Nephron progenitor cell (in vitro differentiated cells): Measurements from ENCODE around the gene CNTNAP5.

Source experiments
- DNase-seq: peaks from one replicate; pipeline ENCODE4 v3.0.0; 2021
- H3K27ac Mint-ChIP-seq: 2 replicates; pipeline ENCODE4 v1.8.0; 2021; ENCODE audit warnings: mild to moderate bottlenecking, moderate library complexity, mixed read lengths
- H3K27me3 Mint-ChIP-seq: 2 replicates; pipeline ENCODE4 v1.8.0; 2021; ENCODE audit warnings: mild to moderate bottlenecking, low read depth, mixed read lengths; ENCODE audit not compliant: poor library complexity
- H3K36me3 Mint-ChIP-seq: 2 replicates; pipeline ENCODE4 v1.8.0; 2021; ENCODE audit warnings: low read depth, mixed read lengths
- H3K4me1 Mint-ChIP-seq: 2 replicates; pipeline ENCODE4 v1.8.0; 2021; ENCODE audit warnings: mixed read lengths
- H3K4me3 Mint-ChIP-seq: 2 replicates; pipeline ENCODE4 v1.8.0; 2021; ENCODE audit warnings: mild to moderate bottlenecking, moderate library complexity, mixed read lengths
- H3K9me3 Mint-ChIP-seq: 2 replicates; pipeline ENCODE4 v1.8.0; 2021; ENCODE audit warnings: mild to moderate bottlenecking, moderate library complexity, mixed read lengths
- TF ChIP-seq, protein P1 (sequence below): fragments of 200-600 bp; sonication (generic); IDR thresholded peaks from 2 replicates; pipeline ENCODE4 v1.5.0; 2021; ENCODE audit warnings: antibody characterized with exemption

The CNTNAP5 gene

DNA sequence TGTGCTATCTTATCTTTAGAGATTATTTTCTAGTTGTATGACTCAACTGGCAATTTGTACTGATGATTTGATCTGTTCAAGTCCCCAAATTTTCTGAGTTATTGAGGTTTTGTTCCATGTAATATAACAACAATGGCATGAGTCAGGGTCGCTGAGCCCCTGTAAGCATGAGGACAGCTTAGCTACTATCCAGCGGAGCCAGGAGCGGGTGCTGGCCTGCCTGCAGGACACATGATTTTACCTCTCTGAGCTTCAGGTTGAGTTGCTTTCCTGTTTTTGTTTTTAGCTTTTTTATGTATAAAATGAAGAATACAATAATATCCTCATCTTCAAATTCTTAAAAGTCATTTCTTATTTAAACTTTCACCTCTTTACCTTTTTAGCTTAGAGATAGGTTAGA lies 561.1 kb downstream of the CNTNAP5 start:
- Mint-ChIP-seq H3K9me3 (no peaks in the 10 kb centered on the region), H3K27ac (no peak overlapping the region), H3K4me1 (no peaks in the 10 kb centered on the region), H3K27me3 (peaks cover 2% of the 10 kb centered on the region), H3K4me3 (no peak overlapping the region), H3K36me3 (no peaks in the 10 kb centered on the region)
- TF ChIP-seq, protein P1, sequence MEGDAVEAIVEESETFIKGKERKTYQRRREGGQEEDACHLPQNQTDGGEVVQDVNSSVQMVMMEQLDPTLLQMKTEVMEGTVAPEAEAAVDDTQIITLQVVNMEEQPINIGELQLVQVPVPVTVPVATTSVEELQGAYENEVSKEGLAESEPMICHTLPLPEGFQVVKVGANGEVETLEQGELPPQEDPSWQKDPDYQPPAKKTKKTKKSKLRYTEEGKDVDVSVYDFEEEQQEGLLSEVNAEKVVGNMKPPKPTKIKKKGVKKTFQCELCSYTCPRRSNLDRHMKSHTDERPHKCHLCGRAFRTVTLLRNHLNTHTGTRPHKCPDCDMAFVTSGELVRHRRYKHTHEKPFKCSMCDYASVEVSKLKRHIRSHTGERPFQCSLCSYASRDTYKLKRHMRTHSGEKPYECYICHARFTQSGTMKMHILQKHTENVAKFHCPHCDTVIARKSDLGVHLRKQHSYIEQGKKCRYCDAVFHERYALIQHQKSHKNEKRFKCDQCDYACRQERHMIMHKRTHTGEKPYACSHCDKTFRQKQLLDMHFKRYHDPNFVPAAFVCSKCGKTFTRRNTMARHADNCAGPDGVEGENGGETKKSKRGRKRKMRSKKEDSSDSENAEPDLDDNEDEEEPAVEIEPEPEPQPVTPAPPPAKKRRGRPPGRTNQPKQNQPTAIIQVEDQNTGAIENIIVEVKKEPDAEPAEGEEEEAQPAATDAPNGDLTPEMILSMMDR, result no peak
- no peak for DNase-seq

DNA sequence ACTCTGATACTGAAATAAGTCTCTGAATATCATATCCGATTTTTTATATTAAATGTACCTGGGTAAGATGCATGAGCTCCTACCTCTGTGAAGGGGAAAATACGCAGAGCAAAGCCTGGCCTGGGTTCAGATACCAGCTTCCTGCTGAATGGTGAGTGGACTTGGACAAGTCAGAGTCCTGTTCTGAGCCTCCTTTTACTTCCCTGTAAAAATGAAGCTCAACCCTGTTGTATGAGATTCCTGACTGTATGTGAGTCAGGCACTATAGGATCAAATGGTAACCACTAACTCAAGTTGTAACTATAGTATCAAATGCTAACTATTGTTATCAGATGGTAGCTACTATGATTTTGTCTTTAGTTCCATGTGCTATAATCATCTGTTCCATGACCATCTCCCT lies 561.7 kb downstream of the CNTNAP5 start:
- DNase-seq, result no peak
- H3K4me3 Mint-ChIP-seq, result no peak overlapping the region
- no peaks in the 10 kb centered on the region for H3K9me3 Mint-ChIP-seq
- TF ChIP-seq, protein P1, result no peak
- no peaks in the 10 kb centered on the region for H3K4me1 Mint-ChIP-seq
- no peaks in the 10 kb centered on the region for H3K36me3 Mint-ChIP-seq
- peaks cover 2% of the 10 kb centered on the region for H3K27me3 Mint-ChIP-seq
- H3K27ac Mint-ChIP-seq, result no peak overlapping the region

DNA sequence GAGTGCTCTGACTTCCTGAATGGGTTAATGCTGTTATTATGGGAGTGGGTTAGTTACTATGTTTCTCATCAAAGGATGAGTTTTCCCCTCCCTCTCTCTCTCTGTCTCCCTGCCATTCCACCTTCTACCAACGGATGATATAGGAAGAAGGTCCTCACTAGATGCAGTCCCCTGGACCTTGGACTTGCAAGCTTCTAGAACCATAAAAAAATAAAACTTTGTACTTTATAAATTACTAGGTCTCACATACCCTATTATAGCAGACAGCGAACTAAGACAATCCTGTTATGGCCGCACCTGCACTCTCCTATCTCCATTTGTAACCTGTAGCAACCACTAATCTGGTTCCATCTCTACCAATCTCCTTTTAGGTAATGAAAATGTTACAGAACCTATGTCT lies 564.9 kb downstream of the CNTNAP5 start:
- H3K9me3 Mint-ChIP-seq, result no peaks in the 10 kb centered on the region
- TF ChIP-seq, protein P1, result no peak
- no peak overlapping the region for H3K4me3 Mint-ChIP-seq
- H3K36me3 Mint-ChIP-seq, result no peaks in the 10 kb centered on the region
- no peak overlapping the region for H3K27ac Mint-ChIP-seq
- no peak for DNase-seq
- no peaks in the 10 kb centered on the region for H3K4me1 Mint-ChIP-seq
- peaks cover 2% of the 10 kb centered on the region for H3K27me3 Mint-ChIP-seq

DNA sequence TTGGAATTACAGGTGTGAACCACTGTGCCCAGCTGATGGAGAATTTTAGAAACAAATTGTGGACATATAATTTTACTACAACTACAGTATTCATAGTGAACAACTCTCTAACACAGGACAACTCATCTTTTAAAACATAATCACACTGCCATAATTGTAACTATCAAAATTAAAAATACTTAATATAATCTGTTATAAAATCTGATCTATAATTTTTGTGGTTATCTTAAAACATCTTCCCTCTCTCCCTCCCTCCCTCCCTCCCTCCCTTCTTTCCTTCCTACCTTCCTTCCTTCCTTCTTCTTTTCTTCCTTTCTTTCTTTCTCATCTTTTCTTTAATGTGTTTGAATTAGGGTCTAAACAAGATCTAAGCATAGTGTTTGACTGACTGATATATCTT lies 577.7 kb downstream of the CNTNAP5 start:
- H3K4me3 Mint-ChIP-seq, result no peak overlapping the region
- no peaks in the 10 kb centered on the region for H3K4me1 Mint-ChIP-seq
- H3K27me3 Mint-ChIP-seq, result peaks cover 8% of the 10 kb centered on the region
- no peak for DNase-seq
- no peak overlapping the region for H3K27ac Mint-ChIP-seq
- TF ChIP-seq, protein P1, result no peak
- peaks cover 8% of the 10 kb centered on the region for H3K9me3 Mint-ChIP-seq
- H3K36me3 Mint-ChIP-seq, result no peaks in the 10 kb centered on the region

DNA sequence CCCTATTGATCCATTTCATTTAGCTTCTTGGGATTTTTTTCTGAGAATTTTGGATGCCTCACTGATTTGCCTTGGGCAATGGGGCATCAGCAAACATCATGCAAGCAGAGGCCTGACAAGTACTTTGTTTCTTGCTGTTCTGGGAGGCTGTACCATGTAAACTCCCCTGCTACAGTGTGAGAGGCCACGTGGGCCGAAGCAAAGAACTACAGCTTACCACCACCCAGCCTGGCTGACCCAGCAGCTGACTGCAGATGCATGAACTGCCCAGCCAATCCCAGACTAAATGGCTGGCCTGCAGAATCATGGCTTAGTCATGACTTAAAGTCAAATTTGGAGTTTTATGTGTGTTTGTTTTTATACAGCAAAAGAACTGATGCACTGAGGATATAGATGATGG lies 579.9 kb downstream of the CNTNAP5 start:
- H3K36me3 Mint-ChIP-seq, result no peaks in the 10 kb centered on the region

DNA sequence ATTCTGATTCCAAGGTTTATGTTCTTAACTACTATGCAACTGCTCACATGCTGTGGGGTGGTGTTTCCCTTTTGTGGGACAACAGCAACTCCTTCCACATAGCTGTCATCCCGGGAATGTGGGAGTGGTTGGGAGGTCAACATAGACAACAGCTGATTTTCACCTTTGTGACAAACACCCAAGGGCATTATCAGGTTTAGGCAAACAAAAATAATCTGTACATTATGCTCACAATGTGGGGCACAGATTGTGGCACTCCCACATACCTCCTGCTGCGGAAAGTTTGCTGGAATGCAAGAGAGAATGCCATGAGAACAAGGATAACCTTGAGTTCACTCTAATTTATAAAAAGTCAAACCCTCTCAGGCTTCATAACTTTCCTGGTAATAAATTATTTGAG lies 582.6 kb downstream of the CNTNAP5 start:
- H3K9me3 Mint-ChIP-seq, result no peaks in the 10 kb centered on the region
- H3K27ac Mint-ChIP-seq, result no peak overlapping the region
- no peak for DNase-seq
- peaks cover 10% of the 10 kb centered on the region for H3K27me3 Mint-ChIP-seq
- no peaks in the 10 kb centered on the region for H3K4me1 Mint-ChIP-seq
- H3K4me3 Mint-ChIP-seq, result no peak overlapping the region
- TF ChIP-seq, protein P1, result no peak
- no peaks in the 10 kb centered on the region for H3K36me3 Mint-ChIP-seq

More for the DNA sequence above, 579.9 kb downstream of the CNTNAP5 start:
- Mint-ChIP-seq H3K9me3 (no peaks in the 10 kb centered on the region), H3K4me3 (no peak overlapping the region), H3K27ac (no peak overlapping the region), H3K4me1 (no peaks in the 10 kb centered on the region), H3K27me3 (peaks cover 10% of the 10 kb centered on the region)
- TF ChIP-seq, protein P1, result no peak
- no peak for DNase-seq
